H1 (cell line): ENCODE results near the gene SPPL3.

Experiments used
- CBX5 ChIP-seq: fragments of 300-800, 300-1000 bp; sonication (generic); IDR thresholded peaks from 2 replicates; pipeline ENCODE4 v1.7.1; 2016; ENCODE audit warnings: antibody characterized with exemption, low read length, low read depth
- MAX ChIP-seq: IDR thresholded peaks from 2 replicates; pipeline ENCODE4 v1.6.1; 2012; ENCODE audit warnings: inconsistent platforms
- POLR2A ChIP-seq, 2 experiments: IDR thresholded peaks; 1 replicate in 1 of 2; 2 replicates in 1 of 2; pipeline ENCODE4 v1.6.1; 2011; ENCODE audit warnings: low read depth in 2 of 2, low read length in 2 of 2, mild to moderate bottlenecking in 2 of 2; ENCODE audit errors: control extremely low read depth in 1 of 2
- TBP ChIP-seq: IDR thresholded peaks from 2 replicates; pipeline ENCODE4 v1.6.1; 2011; ENCODE audit warnings: low read depth, low read length, improper control_type of control experiment
- TF ChIP-seq, protein P1 (sequence below), 3 experiments: IDR thresholded peaks; 1 replicate in 2 of 3; 2 replicates in 1 of 3; pipeline versions ENCODE4 v1.5.1 to v1.6.1; 2011; ENCODE audit warnings: low read length in 3 of 3, mild to moderate bottlenecking in 3 of 3, inconsistent platforms in 2 of 3, low read depth in 1 of 3, moderate library complexity in 1 of 3; ENCODE audit not compliant: insufficient read depth in 1 of 3; ENCODE audit errors: control extremely low read depth in 1 of 3

DNA sequence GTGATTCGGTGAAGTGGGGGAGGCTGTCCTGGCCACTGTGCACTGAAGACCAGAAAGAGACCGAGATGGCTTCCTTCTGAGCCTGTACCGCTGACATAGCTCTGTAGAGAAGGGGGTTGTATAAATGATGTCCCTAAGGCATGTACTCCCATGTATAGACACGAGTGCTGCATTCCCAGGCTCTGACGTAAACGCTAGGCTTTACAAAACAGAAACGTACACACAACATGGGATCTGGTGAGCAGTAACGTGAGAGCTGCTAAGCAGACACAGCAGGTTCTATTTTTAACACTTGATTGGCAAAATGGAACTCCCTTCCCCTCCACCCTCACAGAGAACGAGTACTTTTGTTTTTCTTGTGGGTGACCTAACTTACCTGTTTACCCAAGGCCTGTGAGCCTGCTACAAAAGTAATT lies 142.6 kb downstream of the SPPL3 start:
- TF ChIP-seq, protein P1, sequence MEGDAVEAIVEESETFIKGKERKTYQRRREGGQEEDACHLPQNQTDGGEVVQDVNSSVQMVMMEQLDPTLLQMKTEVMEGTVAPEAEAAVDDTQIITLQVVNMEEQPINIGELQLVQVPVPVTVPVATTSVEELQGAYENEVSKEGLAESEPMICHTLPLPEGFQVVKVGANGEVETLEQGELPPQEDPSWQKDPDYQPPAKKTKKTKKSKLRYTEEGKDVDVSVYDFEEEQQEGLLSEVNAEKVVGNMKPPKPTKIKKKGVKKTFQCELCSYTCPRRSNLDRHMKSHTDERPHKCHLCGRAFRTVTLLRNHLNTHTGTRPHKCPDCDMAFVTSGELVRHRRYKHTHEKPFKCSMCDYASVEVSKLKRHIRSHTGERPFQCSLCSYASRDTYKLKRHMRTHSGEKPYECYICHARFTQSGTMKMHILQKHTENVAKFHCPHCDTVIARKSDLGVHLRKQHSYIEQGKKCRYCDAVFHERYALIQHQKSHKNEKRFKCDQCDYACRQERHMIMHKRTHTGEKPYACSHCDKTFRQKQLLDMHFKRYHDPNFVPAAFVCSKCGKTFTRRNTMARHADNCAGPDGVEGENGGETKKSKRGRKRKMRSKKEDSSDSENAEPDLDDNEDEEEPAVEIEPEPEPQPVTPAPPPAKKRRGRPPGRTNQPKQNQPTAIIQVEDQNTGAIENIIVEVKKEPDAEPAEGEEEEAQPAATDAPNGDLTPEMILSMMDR (IDR thresholded peaks at IDR 0.05; ENCODE audit: control extremely low read depth in 1 of 3, insufficient read depth in 1 of 3, low read depth in 1 of 3, low read length in 3 of 3): no peak
- no peak for TF ChIP-seq MAX
- no peak for TF ChIP-seq CBX5
- no peak for TF ChIP-seq POLR2A (IDR thresholded peaks at IDR 0.05; ENCODE audit: control extremely low read depth in 1 of 2, low read depth in 2 of 2, low read length in 2 of 2)
- no peak for TF ChIP-seq TBP
